ENCODE measurements around the gene TBC1D1.
A peak's percentile ranks its signal among the peaks of the same experiment; 100 is the strongest.

TBC1D1 gene

DNA sequence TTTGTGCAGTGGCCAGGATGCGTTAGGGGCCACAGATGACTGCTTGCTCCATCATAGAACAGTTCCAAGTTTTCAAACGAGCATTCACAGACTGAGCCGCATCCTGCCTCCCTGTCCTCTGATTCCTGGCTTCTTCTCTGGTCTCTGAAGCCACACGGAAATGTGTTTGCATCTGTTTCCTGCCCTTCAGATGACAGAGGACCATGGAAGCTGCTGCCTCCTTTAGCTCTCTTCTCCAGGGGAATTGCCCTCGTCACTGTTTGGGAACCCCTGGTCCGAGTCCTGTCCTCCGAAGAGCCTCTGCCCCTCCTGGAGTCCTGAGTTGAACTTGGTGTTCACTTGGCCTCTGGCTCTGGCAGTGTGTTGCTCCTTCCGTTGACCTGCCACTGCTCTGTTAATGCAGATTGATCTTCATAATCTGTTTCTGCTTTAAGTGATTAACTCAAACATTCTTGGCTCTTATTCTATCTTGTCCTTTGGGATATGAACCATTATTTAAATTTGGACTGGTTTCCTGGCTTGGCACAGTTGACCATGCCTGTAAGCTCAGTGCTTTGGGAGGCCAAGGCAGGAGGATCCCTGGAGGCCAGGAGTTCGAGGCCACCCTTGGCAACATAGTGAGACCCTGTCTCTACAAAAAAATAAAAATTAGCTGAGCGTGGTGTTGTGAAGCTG is 165.3 kb downstream of the TBC1D1 start:
- no peak overlapping the region for H3K9ac ChIP-seq (ENCODE audit: low read depth, low read length)
- no peak overlapping the region for H3K4me3 ChIP-seq (ENCODE audit: low read depth, low read length)
- no peaks in the 10 kb centered on the region for H3K27me3 ChIP-seq (ENCODE audit: control insufficient read depth, insufficient read depth, low read length)
- H3K9me3 ChIP-seq (ENCODE audit: control insufficient read depth, insufficient read depth, low read length), result no peaks in the 10 kb centered on the region
- no peaks in the 10 kb centered on the region for H3K4me1 ChIP-seq (ENCODE audit: control insufficient read depth, insufficient read depth, low read length)
- H3K36me3 ChIP-seq (ENCODE audit: control insufficient read depth, insufficient read depth, low read length), result peaks cover 24% of the 10 kb centered on the region

DNA sequence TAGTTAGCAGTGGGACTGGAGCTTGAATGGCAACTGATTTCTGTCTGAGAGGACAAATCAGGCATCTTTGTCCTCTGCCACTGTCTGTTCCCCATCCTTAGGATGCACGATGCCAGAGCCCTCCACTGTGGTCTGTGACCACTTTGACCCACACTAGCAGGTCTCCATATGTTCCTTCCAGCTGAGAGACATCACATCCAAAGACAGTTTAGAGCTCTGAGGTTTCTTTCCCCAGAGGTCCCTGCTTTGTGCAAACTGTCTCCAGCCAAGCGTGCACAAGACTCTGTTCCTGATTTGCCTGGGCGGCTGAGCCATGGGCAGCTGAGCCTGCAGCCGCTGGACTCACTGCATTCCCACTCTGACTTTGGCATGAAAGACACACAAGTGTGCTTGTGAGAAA is 167.3 kb downstream of the TBC1D1 start:
- no peak overlapping the region for H3K9ac ChIP-seq (ENCODE audit: low read depth, low read length)
- H3K36me3 ChIP-seq (ENCODE audit: control insufficient read depth, insufficient read depth, low read length), result peaks cover 24% of the 10 kb centered on the region
- H3K9me3 ChIP-seq (ENCODE audit: control insufficient read depth, insufficient read depth, low read length), result no peaks in the 10 kb centered on the region
- H3K4me3 ChIP-seq (ENCODE audit: low read depth, low read length), result no peak overlapping the region
- H3K4me1 ChIP-seq (ENCODE audit: control insufficient read depth, insufficient read depth, low read length), result peaks cover 9% of the 10 kb centered on the region
- no peaks in the 10 kb centered on the region for H3K27me3 ChIP-seq (ENCODE audit: control insufficient read depth, insufficient read depth, low read length)

DNA sequence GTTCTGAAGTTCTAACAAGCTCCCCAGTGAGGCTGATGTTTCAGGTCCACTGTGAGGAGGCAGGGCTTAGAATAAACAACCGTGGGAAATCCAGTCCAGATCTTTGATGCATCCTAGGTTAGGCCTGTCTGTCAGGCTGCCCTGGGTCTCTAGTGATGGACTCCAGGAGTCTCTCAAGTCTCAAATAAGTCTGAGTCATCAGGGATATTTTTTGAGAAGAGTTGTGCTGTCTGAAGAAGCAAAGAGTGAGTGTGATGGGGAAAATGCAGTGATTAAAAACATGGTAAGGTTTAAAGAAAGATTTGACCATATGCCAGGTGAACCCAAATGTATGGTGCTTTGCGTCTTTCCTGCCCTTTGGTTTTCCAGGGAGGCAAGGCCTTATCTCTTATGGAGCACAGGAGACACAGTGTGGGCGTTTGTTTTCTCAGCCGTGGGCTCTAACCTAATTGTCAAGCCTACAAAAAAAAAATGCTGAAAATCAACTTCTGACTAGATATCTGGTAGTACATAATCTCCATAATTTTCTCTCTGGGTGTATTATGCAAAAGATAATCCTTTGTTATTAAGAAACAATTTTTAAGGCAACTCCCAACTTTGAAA is 170.0 kb downstream of the TBC1D1 start:
- no peak overlapping the region for H3K9ac ChIP-seq (ENCODE audit: low read depth, low read length)
- H3K4me3 ChIP-seq (ENCODE audit: low read depth, low read length), result no peak overlapping the region
- H3K27me3 ChIP-seq (ENCODE audit: control insufficient read depth, insufficient read depth, low read length), result no peaks in the 10 kb centered on the region
- H3K4me1 ChIP-seq (ENCODE audit: control insufficient read depth, insufficient read depth, low read length), result peaks cover 9% of the 10 kb centered on the region
- peaks cover 10% of the 10 kb centered on the region for H3K36me3 ChIP-seq (ENCODE audit: control insufficient read depth, insufficient read depth, low read length)
- no peaks in the 10 kb centered on the region for H3K9me3 ChIP-seq (ENCODE audit: control insufficient read depth, insufficient read depth, low read length)

DNA sequence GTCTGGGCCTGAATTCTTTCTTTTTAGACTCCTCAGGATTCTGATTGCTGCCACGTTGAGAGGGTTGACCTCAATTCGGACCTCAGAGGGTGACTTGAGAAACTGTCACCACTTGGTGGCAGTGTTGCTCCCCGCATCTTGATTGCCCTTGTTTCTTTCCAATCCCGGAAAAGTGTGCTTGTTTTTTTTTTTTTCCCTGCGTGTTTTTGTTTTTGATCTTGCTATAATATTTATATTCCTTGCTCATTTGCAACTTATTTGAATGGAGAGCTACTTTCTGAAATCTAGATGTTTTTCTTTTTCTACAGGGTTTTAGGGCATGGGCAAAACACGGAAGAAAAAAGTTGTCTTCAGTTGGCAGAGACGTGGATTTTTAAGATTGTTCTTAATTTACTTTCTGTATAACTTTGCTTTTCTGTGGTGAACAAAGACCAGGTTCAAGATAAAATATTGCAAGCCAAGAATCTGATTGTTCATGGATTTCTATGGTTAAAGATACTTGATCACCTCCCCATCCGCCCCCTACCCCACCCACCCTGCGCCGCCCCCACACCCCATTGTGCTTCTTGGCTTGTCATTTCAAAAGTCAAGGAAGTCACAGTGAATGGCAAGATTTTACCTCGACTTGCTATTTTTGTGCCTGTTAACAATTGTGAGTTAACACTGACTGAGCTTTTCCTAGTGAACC is 171.3 kb downstream of the TBC1D1 start:
- H3K36me3 ChIP-seq (ENCODE audit: control insufficient read depth, insufficient read depth, low read length), result peaks cover 6% of the 10 kb centered on the region
- H3K4me3 ChIP-seq (ENCODE audit: low read depth, low read length), result no peak overlapping the region
- H3K4me1 ChIP-seq (ENCODE audit: control insufficient read depth, insufficient read depth, low read length), result peaks cover 9% of the 10 kb centered on the region

DNA sequence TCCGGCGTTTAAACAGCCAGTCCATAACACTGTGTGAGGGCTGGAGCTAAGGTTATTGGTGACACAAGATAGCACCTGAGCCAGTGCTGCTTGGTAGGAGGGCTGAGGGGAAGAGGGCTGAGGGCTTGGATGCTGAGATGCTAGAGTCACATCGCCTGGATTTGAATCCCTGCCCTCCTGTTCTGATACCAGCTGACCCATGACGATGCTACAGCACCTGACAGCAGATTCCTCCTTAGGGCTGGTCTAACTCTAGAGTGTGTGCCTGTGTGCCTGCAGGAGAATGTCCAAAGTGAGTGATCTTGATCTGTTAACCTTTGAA is 171.9 kb downstream of the TBC1D1 start:
- no peak overlapping the region for H3K9ac ChIP-seq (ENCODE audit: low read depth, low read length)
- H3K27me3 ChIP-seq (ENCODE audit: control insufficient read depth, insufficient read depth, low read length), result no peaks in the 10 kb centered on the region
- H3K36me3 ChIP-seq (ENCODE audit: control insufficient read depth, insufficient read depth, low read length), result peaks cover 4% of the 10 kb centered on the region
- peaks cover 9% of the 10 kb centered on the region for H3K4me1 ChIP-seq (ENCODE audit: control insufficient read depth, insufficient read depth, low read length)
- H3K4me3 ChIP-seq (ENCODE audit: low read depth, low read length), result no peak overlapping the region
- H3K9me3 ChIP-seq (ENCODE audit: control insufficient read depth, insufficient read depth, low read length), result no peaks in the 10 kb centered on the region

More for the DNA sequence above, 171.3 kb downstream of the TBC1D1 start:
- no peak overlapping the region for H3K9ac ChIP-seq (ENCODE audit: low read depth, low read length)
- no peaks in the 10 kb centered on the region for H3K9me3 ChIP-seq (ENCODE audit: control insufficient read depth, insufficient read depth, low read length)
- H3K27me3 ChIP-seq (ENCODE audit: control insufficient read depth, insufficient read depth, low read length), result no peaks in the 10 kb centered on the region

DNA sequence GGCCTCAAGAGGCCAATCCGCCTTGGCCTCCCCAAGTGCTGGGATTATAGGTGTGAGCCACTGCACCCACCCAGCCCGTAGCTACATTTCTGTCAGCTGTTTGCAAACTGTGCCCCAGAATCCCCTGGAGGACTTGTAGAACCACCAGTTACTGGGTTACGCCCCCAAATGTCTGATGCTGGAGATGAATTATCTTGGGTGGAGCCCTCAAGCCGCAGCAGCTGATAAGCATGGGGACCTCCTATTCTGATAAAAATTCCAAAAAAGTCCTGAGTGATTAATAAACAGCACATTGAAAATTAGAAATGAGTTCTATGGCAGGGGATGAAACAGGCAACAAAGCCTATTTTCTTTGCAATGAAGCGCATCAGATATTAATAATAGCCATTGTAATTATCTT is 174.3 kb downstream of the TBC1D1 start:
- no peak overlapping the region for H3K4me3 ChIP-seq (ENCODE audit: low read depth, low read length)
- peaks cover 15% of the 10 kb centered on the region for H3K4me1 ChIP-seq (ENCODE audit: control insufficient read depth, insufficient read depth, low read length)
- no peaks in the 10 kb centered on the region for H3K27me3 ChIP-seq (ENCODE audit: control insufficient read depth, insufficient read depth, low read length)
- no peaks in the 10 kb centered on the region for H3K9me3 ChIP-seq (ENCODE audit: control insufficient read depth, insufficient read depth, low read length)
- H3K36me3 ChIP-seq (ENCODE audit: control insufficient read depth, insufficient read depth, low read length), result no peaks in the 10 kb centered on the region
- no peak overlapping the region for H3K9ac ChIP-seq (ENCODE audit: low read depth, low read length)

DNA sequence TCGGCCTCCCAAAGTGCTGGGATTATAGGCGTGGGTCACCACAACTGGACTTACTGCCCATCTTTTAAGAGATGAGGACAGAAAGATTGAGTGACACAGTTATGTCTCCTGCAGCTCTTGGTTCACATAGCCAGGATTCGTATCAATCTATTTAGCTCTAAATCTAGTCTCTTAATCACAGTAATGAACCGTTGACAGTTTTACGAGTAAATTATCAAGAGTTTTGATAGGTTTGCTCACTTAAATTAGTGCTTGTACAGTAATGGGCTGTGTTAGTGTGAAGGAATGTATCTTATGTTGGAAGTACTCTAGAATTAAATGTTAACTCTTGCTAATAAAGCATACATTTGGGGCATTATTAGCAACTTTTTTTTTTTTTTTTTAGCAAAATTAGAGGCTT is 175.0 kb downstream of the TBC1D1 start:
- H3K4me1 ChIP-seq (ENCODE audit: control insufficient read depth, insufficient read depth, low read length), result peaks cover 15% of the 10 kb centered on the region
- H3K4me3 ChIP-seq (ENCODE audit: low read depth, low read length), result no peak overlapping the region
- no peaks in the 10 kb centered on the region for H3K9me3 ChIP-seq (ENCODE audit: control insufficient read depth, insufficient read depth, low read length)
- H3K9ac ChIP-seq (ENCODE audit: low read depth, low read length), result no peak overlapping the region
- no peaks in the 10 kb centered on the region for H3K27me3 ChIP-seq (ENCODE audit: control insufficient read depth, insufficient read depth, low read length)
- no peaks in the 10 kb centered on the region for H3K36me3 ChIP-seq (ENCODE audit: control insufficient read depth, insufficient read depth, low read length)

DNA sequence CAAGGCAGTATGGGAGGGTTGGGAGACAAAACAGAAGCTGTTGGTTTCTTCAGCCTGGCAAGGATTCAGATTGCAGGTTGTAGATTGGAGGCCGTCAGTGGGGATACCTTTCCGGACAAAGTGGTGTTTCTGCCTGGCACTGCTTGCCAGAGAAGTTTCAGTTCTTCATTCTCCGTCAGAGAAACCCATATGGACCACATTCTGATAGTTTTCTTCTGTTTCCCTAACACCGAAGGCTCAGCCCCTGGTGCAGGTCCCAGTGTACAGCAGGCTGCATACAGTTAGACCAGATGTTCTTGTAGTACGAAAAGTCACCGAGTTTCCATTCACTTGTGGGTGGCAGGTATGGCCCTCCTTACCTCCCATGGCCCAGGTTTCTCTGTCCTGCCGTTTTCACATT is 176.6 kb downstream of the TBC1D1 start:
- no peak overlapping the region for H3K4me3 ChIP-seq (ENCODE audit: low read depth, low read length)
- no peak overlapping the region for H3K9ac ChIP-seq (ENCODE audit: low read depth, low read length)
- no peaks in the 10 kb centered on the region for H3K9me3 ChIP-seq (ENCODE audit: control insufficient read depth, insufficient read depth, low read length)
- no peaks in the 10 kb centered on the region for H3K27me3 ChIP-seq (ENCODE audit: control insufficient read depth, insufficient read depth, low read length)
- H3K4me1 ChIP-seq (ENCODE audit: control insufficient read depth, insufficient read depth, low read length), result peaks cover 11% of the 10 kb centered on the region
- no peaks in the 10 kb centered on the region for H3K36me3 ChIP-seq (ENCODE audit: control insufficient read depth, insufficient read depth, low read length)

DNA sequence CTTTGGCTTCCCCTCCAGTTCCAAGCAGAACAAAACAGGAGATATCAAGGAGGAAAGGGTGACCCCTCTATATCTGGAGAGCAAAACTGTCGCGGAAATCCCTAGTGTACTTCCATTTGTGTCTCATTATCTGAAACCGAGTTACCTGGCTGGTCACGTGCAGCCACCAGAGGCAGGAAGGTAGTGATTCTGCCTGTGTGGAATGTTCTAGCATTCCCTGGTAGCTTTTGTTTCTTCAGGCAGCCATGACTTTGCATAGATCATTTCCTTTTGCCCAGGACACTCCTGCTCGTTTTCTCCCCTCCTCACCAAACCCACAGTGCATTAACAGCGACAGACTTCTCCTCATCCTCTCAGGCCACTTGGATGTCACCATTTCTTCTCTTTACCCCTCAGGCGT is 177.2 kb downstream of the TBC1D1 start:
- H3K9ac ChIP-seq (ENCODE audit: low read depth, low read length), result no peak overlapping the region
- no peaks in the 10 kb centered on the region for H3K9me3 ChIP-seq (ENCODE audit: control insufficient read depth, insufficient read depth, low read length)
- no peaks in the 10 kb centered on the region for H3K27me3 ChIP-seq (ENCODE audit: control insufficient read depth, insufficient read depth, low read length)
- no peak overlapping the region for H3K4me3 ChIP-seq (ENCODE audit: low read depth, low read length)
- H3K4me1 ChIP-seq (ENCODE audit: control insufficient read depth, insufficient read depth, low read length), result peaks cover 6% of the 10 kb centered on the region
- H3K36me3 ChIP-seq (ENCODE audit: control insufficient read depth, insufficient read depth, low read length), result no peaks in the 10 kb centered on the region

DNA sequence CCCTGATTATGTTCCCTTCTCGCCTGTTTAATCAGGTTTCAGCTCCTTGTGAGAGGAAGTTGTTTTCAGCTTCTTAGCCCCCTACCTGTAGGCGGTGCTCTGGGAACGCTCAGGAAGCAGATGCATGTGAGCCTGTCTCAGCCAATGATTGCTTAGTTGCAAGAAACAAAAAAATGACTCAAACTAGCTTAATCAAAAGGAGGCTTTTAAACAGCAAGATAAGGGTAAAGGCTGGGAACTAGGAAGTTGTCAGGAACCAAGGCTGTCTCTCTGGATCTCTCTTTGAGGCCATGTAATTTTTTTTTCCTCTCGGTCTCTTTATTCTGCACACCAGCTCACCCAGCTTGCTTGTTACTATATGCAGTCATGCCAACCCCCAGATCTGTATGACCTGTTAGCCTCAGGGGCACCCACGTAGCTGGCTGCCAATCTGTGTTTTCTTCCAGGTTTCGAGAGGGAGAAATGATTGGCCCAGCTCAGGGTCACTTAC is 178.4 kb downstream of the TBC1D1 start:
- Histone ChIP-seq H3K9ac (ENCODE audit: low read depth, low read length) (peak overlapping the region; percentile 16), H3K27me3 (ENCODE audit: control insufficient read depth, insufficient read depth, low read length) (no peaks in the 10 kb centered on the region), H3K9me3 (ENCODE audit: control insufficient read depth, insufficient read depth, low read length) (no peaks in the 10 kb centered on the region), H3K4me1 (ENCODE audit: control insufficient read depth, insufficient read depth, low read length) (peaks cover 6% of the 10 kb centered on the region), H3K36me3 (ENCODE audit: control insufficient read depth, insufficient read depth, low read length) (peaks cover 2% of the 10 kb centered on the region), H3K4me3 (ENCODE audit: low read depth, low read length) (no peak overlapping the region)

DNA sequence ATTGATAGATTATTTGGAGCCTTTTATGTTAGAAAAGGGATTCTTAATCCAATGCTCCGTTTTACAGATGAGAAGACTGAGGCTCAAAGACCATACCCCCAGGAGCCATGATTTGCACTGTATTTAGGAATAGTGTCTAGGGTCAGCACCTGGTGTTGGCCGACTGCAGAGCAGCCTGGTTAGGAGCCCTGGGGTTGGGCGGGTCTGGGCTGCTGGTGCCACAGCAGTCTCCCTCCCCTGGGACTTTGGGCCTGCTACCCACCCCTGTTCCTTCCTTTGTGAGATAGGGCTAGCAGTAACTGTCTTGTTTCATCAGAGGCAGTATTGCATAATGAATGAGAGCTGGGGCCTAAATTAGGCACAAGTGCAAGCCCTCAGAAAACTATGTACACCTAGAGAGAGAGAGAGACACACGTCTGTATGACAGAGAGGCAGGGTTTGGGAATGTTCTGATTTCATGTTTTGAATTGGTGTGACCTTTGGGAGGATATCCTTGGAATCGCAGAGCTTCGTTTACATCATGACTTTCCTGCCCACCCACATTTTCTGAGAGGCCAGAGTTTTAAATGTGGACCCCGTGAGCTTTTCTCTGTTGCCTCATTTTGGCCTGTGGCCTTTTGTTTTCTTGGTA is 181.0 kb downstream of the TBC1D1 start:
- Histone ChIP-seq H3K9ac (ENCODE audit: low read depth, low read length) (no peak overlapping the region), H3K4me3 (ENCODE audit: low read depth, low read length) (no peak overlapping the region), H3K36me3 (ENCODE audit: control insufficient read depth, insufficient read depth, low read length) (peaks cover 2% of the 10 kb centered on the region), H3K27me3 (ENCODE audit: control insufficient read depth, insufficient read depth, low read length) (no peaks in the 10 kb centered on the region), H3K9me3 (ENCODE audit: control insufficient read depth, insufficient read depth, low read length) (no peaks in the 10 kb centered on the region), H3K4me1 (ENCODE audit: control insufficient read depth, insufficient read depth, low read length) (peaks cover 6% of the 10 kb centered on the region)

All from iPS-15b (cell line).